ENCODE data around the gene EIF4E3.

Gene EIF4E3

DNA sequence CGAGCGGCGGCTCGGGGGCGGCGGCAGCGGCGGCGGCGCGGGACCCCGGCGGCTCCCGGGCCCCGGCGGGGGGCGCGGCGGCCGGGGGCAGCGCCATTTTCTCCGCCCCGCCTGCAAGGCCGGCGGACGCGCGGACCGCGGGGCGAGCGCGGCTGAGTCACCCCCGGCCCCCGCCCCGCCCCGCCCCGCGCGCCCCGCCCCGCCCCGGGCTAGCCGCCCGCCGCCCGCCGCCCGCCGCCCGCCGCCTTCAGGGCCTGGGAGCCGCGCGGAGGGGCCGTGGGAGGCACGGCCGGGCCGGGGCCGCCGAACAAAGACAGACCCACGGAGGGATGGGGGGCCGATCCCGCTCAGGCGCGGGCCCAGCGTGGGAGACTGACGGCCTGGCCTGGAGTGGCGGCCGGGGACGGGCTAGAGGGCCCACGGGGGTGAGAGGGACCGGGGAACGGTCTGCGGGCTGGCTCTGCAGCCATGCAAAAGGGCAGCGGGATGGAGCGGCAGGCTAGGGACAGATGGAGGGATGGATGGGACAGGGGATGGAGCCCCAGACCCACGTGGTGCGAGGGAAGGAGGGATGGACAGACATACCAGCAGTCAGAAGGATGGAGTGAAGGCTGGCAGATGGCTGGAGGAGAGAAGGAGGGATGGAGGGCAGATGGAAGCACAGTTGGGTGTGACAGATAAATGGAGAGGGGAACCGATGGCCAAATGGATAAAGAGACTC is at the start of gene EIF4E3:
Gene EIF4E3 (minus strand): TSS at position 132 of the 721 bp plus-strand sequence. CDS start 35 bp downstream, at position 97.
- H3K27me3 ChIP-seq (ENCODE audit: low read length): no peaks in the 10 kb centered on the region
- H2AFZ ChIP-seq (ENCODE audit: low read depth, low read length, severe bottlenecking): no peak within 1 kb of the TSS
- H3K4me2 ChIP-seq (ENCODE audit: low read depth, low read length, poor library complexity, severe bottlenecking): peak within 1 kb of the TSS; percentile 55
- H4K20me1 ChIP-seq (ENCODE audit: low read depth, low read length): no peaks in the 10 kb centered on the region
- H3K36me3 ChIP-seq (ENCODE audit: low read length): no peaks in the 10 kb centered on the region
- no peaks in the 10 kb centered on the region for H3K9me3 ChIP-seq (ENCODE audit: insufficient read depth, low read length)
- no peaks in the 10 kb centered on the region for H3F3A ChIP-seq (ENCODE audit: insufficient read depth)
- no peak within 1 kb of the TSS for H3K27ac ChIP-seq (ENCODE audit: low read depth, low read length)
- H3K4me3 ChIP-seq (ENCODE audit: insufficient read depth, low read length, poor library complexity, severe bottlenecking): peak within 1 kb of the TSS; percentile 38
- H3K9me2 ChIP-seq (replicated peaks; ENCODE audit: insufficient read depth, low read length): no peaks in the 10 kb centered on the region
- no peak within 1 kb of the TSS; the same call in 1 of the 2 replicates for H3K9ac ChIP-seq (ENCODE audit: low read length)
- TF ChIP-seq EZH2phosphoT487 (conservative IDR thresholded peaks at IDR 0.05; ENCODE audit: low read length): no peak
- TF ChIP-seq, protein P1, sequence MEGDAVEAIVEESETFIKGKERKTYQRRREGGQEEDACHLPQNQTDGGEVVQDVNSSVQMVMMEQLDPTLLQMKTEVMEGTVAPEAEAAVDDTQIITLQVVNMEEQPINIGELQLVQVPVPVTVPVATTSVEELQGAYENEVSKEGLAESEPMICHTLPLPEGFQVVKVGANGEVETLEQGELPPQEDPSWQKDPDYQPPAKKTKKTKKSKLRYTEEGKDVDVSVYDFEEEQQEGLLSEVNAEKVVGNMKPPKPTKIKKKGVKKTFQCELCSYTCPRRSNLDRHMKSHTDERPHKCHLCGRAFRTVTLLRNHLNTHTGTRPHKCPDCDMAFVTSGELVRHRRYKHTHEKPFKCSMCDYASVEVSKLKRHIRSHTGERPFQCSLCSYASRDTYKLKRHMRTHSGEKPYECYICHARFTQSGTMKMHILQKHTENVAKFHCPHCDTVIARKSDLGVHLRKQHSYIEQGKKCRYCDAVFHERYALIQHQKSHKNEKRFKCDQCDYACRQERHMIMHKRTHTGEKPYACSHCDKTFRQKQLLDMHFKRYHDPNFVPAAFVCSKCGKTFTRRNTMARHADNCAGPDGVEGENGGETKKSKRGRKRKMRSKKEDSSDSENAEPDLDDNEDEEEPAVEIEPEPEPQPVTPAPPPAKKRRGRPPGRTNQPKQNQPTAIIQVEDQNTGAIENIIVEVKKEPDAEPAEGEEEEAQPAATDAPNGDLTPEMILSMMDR (IDR thresholded peaks at IDR 0.05; ENCODE audit: insufficient read depth, low read length, poor library complexity, severe bottlenecking): no peak
- H3K79me2 ChIP-seq (ENCODE audit: insufficient read depth, low read length): no peaks in the 10 kb centered on the region

DNA sequence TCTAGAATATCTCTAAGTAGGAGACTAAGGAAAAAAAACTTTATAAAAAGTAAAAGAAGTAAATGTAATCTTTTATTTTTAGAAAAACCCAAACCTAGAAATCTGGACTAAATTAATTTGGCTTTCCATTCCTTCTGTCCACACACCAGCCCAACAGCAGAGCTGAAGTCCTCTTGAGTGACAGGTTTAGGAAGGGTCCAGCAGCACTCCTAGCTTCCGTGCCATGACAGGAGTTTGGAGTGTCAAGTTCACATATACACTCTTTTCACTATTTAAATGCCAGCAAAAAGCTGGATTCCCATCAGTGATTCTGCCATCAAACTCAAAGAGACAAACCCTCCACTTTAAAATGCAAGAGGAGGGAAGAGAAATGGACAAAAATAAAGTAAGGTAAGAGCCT is 46.7 kb upstream of the EIF4E3 start:
- TF ChIP-seq, protein P1 (IDR thresholded peaks at IDR 0.05; ENCODE audit: insufficient read depth, low read length, poor library complexity, severe bottlenecking): no peak
- TF ChIP-seq EZH2phosphoT487 (conservative IDR thresholded peaks at IDR 0.05; ENCODE audit: low read length): no peak
- Histone ChIP-seq H3K4me2 (ENCODE audit: low read depth, low read length, poor library complexity, severe bottlenecking) (no peak overlapping the region), H3K9me3 (ENCODE audit: insufficient read depth, low read length) (no peaks in the 10 kb centered on the region), H3K9ac (ENCODE audit: low read length) (no peak overlapping the region), H3K4me3 (ENCODE audit: insufficient read depth, low read length, poor library complexity, severe bottlenecking) (no peak overlapping the region), H3K27me3 (ENCODE audit: low read length) (no peaks in the 10 kb centered on the region), H2AFZ (ENCODE audit: low read depth, low read length, severe bottlenecking) (no peak overlapping the region), H3K36me3 (ENCODE audit: low read length) (no peaks in the 10 kb centered on the region), H3K79me2 (ENCODE audit: insufficient read depth, low read length) (no peaks in the 10 kb centered on the region), H3F3A (ENCODE audit: insufficient read depth) (no peaks in the 10 kb centered on the region), H3K27ac (ENCODE audit: low read depth, low read length) (no peak overlapping the region), H4K20me1 (ENCODE audit: low read depth, low read length) (no peaks in the 10 kb centered on the region), H3K9me2 (replicated peaks; ENCODE audit: insufficient read depth, low read length) (no peaks in the 10 kb centered on the region)

DNA sequence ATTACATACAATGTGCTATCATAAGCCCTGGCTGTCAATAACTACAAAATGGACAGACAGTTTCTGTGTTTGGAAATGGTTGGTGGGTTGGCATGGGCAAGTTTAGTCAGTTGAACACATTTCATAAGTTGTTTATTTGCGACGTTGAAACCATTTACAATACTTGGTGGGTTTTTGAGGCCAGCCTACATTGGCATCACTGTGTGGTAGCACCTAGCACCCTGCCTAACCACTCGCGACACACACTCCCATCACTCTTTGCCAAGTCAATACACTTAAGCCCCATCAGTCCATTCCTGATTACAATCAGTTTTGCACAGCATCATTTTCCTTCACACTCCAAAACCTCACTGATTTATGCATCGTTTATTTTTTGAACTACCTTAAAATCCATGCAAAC is 45.9 kb upstream of the EIF4E3 start:
- no peaks in the 10 kb centered on the region for H3K27me3 ChIP-seq (ENCODE audit: low read length)
- H3K36me3 ChIP-seq (ENCODE audit: low read length): no peaks in the 10 kb centered on the region
- no peak overlapping the region for H3K9ac ChIP-seq (ENCODE audit: low read length)
- H3K4me3 ChIP-seq (ENCODE audit: insufficient read depth, low read length, poor library complexity, severe bottlenecking): no peak overlapping the region
- no peaks in the 10 kb centered on the region for H3F3A ChIP-seq (ENCODE audit: insufficient read depth)
- no peak overlapping the region for H2AFZ ChIP-seq (ENCODE audit: low read depth, low read length, severe bottlenecking)
- no peak overlapping the region for H3K4me2 ChIP-seq (ENCODE audit: low read depth, low read length, poor library complexity, severe bottlenecking)
- H3K79me2 ChIP-seq (ENCODE audit: insufficient read depth, low read length): no peaks in the 10 kb centered on the region
- H3K9me3 ChIP-seq (ENCODE audit: insufficient read depth, low read length): no peaks in the 10 kb centered on the region
- H4K20me1 ChIP-seq (ENCODE audit: low read depth, low read length): no peaks in the 10 kb centered on the region
- TF ChIP-seq, protein P1 (IDR thresholded peaks at IDR 0.05; ENCODE audit: insufficient read depth, low read length, poor library complexity, severe bottlenecking): no peak
- no peak for TF ChIP-seq EZH2phosphoT487 (conservative IDR thresholded peaks at IDR 0.05; ENCODE audit: low read length)
- no peaks in the 10 kb centered on the region for H3K9me2 ChIP-seq (replicated peaks; ENCODE audit: insufficient read depth, low read length)
- no peak overlapping the region for H3K27ac ChIP-seq (ENCODE audit: low read depth, low read length)
